Lung (tissue), 16 donors: ENCODE measurements around the gene LHB. TPM values are rescaled to one million over a fixed set of nuclear protein-coding genes. Genes with fewer than 3 reads are reported as not detected.

Experiments used
- ATAC-seq: fragments of 200-7000 bp; cut with Tn5 transposase; one replicate; pipeline ENCODE4 v1.9.1; 2020; ENCODE audit warnings: moderate number of reproducible peaks; ENCODE audit not compliant: insufficient read depth, low FRiP score
- DNase-seq, 3 donors: peaks; one replicate each; pipeline ENCODE4 v3.0.0-alpha.2; 2013 to 2017
- H3K27ac ChIP-seq, 2 donors: one replicate each; pipeline ENCODE4 v1.5.1; 2013; ENCODE audit warnings: mild to moderate bottlenecking in 2 of 2, moderate library complexity in 2 of 2, control low read depth in 1 of 2, inconsistent platforms in 1 of 2, low read depth in 1 of 2, low read length in 1 of 2
- H3K27me3 ChIP-seq, 3 donors: one replicate each; pipeline ENCODE4 v1.5.1; 2013; ENCODE audit warnings: low read length in 2 of 3; ENCODE audit not compliant: control insufficient read depth in 3 of 3, insufficient read depth in 3 of 3
- H3K36me3 ChIP-seq, 4 donors: one replicate each; pipeline ENCODE4 v1.5.1; 2013; ENCODE audit warnings: low read length in 4 of 4, mild to moderate bottlenecking in 1 of 4, moderate library complexity in 1 of 4; ENCODE audit not compliant: control insufficient read depth in 4 of 4, insufficient read depth in 4 of 4
- H3K4me1 ChIP-seq, 5 donors: one replicate each; pipeline ENCODE4 v1.5.1; 2013; ENCODE audit warnings: low read length in 5 of 5, mild to moderate bottlenecking in 2 of 5, moderate library complexity in 1 of 5; ENCODE audit not compliant: control insufficient read depth in 5 of 5, insufficient read depth in 5 of 5
- H3K4me3 ChIP-seq: one replicate; pipeline ENCODE4 v1.5.1; 2013; ENCODE audit warnings: mild to moderate bottlenecking, control low read depth, moderate library complexity
- H3K9ac ChIP-seq, 2 donors: one replicate each; pipeline ENCODE4 v1.5.1; 2013; ENCODE audit warnings: low read length in 2 of 2, control low read depth in 1 of 2; ENCODE audit not compliant: insufficient read depth in 1 of 2
- H3K9me3 ChIP-seq, 4 donors: one replicate each; pipeline ENCODE4 v1.5.1; 2013; ENCODE audit warnings: low read length in 3 of 4, mild to moderate bottlenecking in 1 of 4, moderate library complexity in 1 of 4; ENCODE audit not compliant: control insufficient read depth in 4 of 4, insufficient read depth in 3 of 4
- CTCF ChIP-seq: IDR thresholded peaks from 2 replicates; pipeline ENCODE4 v1.5.1; 2012; ENCODE audit warnings: mild to moderate bottlenecking; ENCODE audit errors: control extremely low read depth, extremely low read depth
- WGBS, 2 donors: extraction: QIAGEN DNeasy Blood & Tissue Kit; methylation state at CpG; one replicate each; pipeline ENCODE4 v1.1.7; 2013; 5-methylcytosine and 5-hydroxymethylcytosine counted together
- long read RNA-seq, 5 donors: transcript quantifications; one replicate each; lab custom pipeline, GENCODE V29; 2026
- polyA plus RNA-seq, 2 donors: library from polyadenylated mRNA; stranded (reverse); fragments of 200-250 nt; gene quantifications; one replicate each; pipeline ENCODE4 v1.2.1, GENCODE V29; 2013
- total RNA-seq, 2 donors: library from RNA; depleted of rRNA in 1 of 2; stranded (reverse); fragments of >200 nt in 1 of 2; gene quantifications; one replicate each; pipeline ENCODE4 v1.2.1, GENCODE V29; 2014 to 2021
- donor health status: control.
- donor health status: control.
- donor health status: Bipolar disorder and iron deficiency.
- donor health status: healthy.
- donor health status: DM: yes; HTN: yes; CAD: no.

Gene LHB
- total RNA-seq (under 1 TPM in 1 of 2 donors, not detected in 1; 0.74 TPM), polyA plus RNA-seq (under 1 TPM; 0.32 to 0.67 TPM)
- long read RNA-seq, donor 1, result 0 reads
- long read RNA-seq, donor 2, result 0 reads
- long read RNA-seq, donor 3, result 0 reads
- long read RNA-seq, donor 4, result 0 reads
- long read RNA-seq, donor 5, result 0 reads

- Histone ChIP-seq H3K4me1 (peaks cover 0 to 19% (median 4%) of the 10 kb centered on the region in 5 donors), H3K4me3 (peak within 1 kb of the TSS; percentile 10), H3K9ac (no peak within 1 kb of the TSS), H3K9me3 (no peaks in the 10 kb centered on the region), H3K27ac (no peak within 1 kb of the TSS), H3K36me3 (peaks cover 8 to 31% (median 12%) of the 10 kb centered on the region in 4 donors), H3K27me3 (peaks cover 0 to 30% (median 15%) of the 10 kb centered on the region in 3 donors)
- TF ChIP-seq CTCF, result no peak
- no peak for DNase-seq
- 67 to 72% methylated on average over 16 to 17 of the region's 17 CpGs for WGBS, 2 donors
- no peak for ATAC-seq
These were observed at the start of gene LHB for GRCh38 chr19:49017041-49017665. Gene LHB, minus strand, starts transcription at chr19:49017091. Its CDS starts 10 bp downstream, at chr19:49017081.

GRCh38 chr19:49065905-49066512, 49.1 kb upstream of the LHB start:
- H3K27me3 ChIP-seq, result peaks cover 0 to 28% (median 14%) of the 10 kb centered on the region in 3 donors
- 41 to 62% methylated on average over 13 of the region's 13 CpGs for WGBS, 2 donors
- no peaks in the 10 kb centered on the region for H3K36me3 ChIP-seq
- H3K4me1 ChIP-seq, result peaks cover 0 to 9% (median 0%) of the 10 kb centered on the region in 5 donors
- TF ChIP-seq CTCF, result no peak
- no peak overlapping the region for H3K4me3 ChIP-seq
- H3K9me3 ChIP-seq, result peaks cover 0 to 6% (median 0%) of the 10 kb centered on the region in 4 donors
- no peak overlapping the region for H3K27ac ChIP-seq
- H3K9ac ChIP-seq, result no peak overlapping the region
- ATAC-seq (no peak), DNase-seq (no peak)

GRCh38 chr19:49064768-49065611, 48.1 kb upstream of the LHB start, which contains the start of gene NTF4:
Gene NTF4, minus strand, starts transcription at chr19:49064818. Its CDS starts 2,821 bp downstream, at chr19:49061997.
- no peak for ATAC-seq
- Histone ChIP-seq H3K27me3 (peaks cover 0 to 20% (median 11%) of the 10 kb centered on the region in 3 donors), H3K4me1 (peaks cover 0 to 9% (median 0%) of the 10 kb centered on the region in 5 donors), H3K9ac (no peak within 1 kb of the TSS), H3K9me3 (no peaks in the 10 kb centered on the region), H3K27ac (peak within 1 kb of the TSS in 1 of 2 donors; percentile 41), H3K36me3 (no peaks in the 10 kb centered on the region), H3K4me3 (no peak within 1 kb of the TSS)
- no peak for TF ChIP-seq CTCF
- WGBS, 2 donors, result 6 to 7% methylated on average over 24 to 53 of the region's 53 CpGs
- peak; percentile 53 to 74 (median 69) for DNase-seq
